Activated gamma-delta T cell (primary cell): Measurements from ENCODE around the gene ZNF337.
"Not testable (repeated sequence)": the region's sequence is repeated elsewhere in the genome, so short reads cannot be mapped to it uniquely, and the experiment has no call there.

Experiments used
- DNase-seq: peaks from one replicate; lab custom pipeline; 2025; lab: John Stamatoyannopoulos, UW

Gene ZNF337

DNA sequence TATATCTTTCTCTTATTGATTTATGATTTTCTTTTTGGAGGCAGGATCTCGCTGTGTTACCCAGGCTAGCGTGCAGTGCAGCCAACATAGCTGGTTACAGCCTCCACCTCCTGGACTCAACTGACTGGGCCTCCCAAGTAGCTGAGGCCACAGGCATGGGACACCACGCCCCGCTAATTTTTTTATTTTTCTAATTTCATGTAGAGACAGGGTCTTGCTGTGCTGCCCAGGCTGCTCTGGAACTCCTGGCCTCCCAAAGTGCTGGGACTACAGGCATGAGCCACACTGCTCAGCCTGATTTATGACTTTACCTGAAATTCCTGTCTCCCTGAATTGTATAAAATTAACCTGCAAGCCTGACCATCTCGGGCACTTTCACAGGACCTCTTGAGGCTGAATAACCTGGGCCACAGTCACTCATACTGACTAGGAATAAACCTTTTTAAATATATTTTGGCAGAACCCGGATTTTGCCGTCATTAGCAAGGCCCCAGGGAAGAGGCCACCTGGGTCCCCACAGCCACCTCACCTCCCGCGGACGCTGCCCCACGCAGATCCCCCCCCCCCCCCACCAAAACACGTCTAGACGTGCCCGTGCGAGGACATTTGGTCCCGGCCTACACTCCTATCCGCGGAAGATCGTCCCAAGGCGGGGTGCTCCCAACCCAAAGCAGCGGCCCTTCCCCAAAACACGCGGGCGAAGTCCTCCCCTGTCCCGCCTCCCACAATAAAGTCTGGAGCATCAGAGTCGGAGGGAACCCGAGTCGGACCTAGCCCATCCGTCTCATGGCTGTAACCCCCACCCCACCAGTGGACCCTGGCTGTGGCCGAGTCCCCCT is 902 bp downstream of the ZNF337 start:
- no peak for DNase-seq

DNA sequence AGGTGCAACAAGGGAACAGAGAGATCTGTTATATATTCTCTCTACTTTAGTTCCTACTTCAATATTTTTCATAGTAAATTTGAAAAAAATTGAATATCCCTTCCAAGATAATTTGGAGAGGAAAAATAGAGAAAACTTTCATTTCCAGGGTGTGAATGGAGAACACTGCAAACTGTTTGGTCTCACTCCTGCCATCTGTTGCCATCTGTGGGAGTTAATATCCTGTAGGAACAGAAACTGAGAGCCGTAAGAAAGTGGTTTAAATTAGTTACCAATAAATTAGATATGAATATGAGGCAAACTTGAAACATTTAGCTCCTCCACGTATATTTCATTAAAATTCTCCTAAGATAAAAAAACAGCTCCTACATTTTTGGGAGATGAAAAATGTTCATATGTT is 4.2 kb downstream of the ZNF337 start:
- DNase-seq = no peak

DNA sequence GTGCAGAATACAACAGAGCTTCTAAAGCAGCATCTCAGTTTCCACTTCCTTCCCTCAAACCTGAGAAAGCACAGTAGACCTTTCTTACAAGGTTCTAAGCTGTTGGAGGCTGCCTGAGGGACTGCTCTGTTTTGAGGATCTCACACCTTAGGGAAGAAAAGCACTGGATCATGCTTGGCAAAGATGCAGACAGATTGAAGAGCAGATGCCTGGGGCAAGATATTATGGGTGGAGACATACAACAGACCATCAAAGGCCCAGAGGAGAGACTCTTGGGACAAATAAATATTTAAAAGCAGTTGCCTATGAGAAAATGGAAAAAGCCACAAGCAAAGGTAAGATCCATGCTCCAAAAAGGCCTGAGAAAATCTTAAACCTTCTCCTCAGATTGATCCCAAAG is 6.2 kb downstream of the ZNF337 start:
- no peak for DNase-seq

DNA sequence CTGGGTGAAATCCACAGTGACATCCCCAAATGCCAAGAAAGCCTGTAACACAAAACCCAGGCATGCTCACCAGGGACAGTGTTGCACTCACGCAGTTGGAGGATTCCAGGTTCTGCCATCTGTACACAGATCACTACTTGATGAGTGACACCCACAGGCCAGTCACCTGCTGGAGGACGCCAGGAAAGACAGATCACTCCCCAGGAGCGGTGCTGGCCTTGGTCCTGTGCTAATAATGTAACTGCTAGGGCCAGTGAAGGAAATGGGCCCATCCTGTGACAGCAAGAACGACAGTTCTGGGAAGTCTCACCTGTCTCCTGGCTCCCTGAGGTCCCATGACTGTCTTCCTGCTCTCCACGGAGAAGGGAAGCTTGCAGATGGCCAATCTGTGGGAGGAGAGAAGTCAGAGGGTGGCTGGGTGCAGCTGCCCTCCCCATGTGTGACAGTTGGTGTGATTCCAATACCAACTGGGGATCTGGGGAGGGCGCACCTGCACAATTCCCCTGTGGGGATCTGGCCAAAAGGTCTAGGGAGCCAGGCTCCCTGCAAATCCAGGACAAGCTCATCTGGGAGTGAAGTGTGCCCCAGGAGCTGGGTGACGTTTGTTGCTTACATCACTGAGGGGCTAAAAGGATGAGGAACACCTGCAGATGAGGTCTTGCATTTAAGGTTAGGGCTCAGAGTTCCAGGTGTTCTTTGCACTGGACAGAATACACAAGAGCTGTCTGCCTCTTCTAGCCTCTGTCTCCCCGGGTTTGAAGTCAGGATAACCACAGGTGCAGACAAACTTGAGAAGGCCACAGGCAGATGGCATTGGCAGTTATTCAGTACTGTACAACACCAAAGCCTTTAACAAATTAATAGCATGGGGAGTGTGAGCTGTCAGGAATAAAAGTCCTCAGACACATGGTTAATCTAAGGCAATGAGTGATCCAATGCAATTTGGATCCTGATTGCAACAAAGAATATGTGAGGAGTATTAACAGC is 10.3 kb downstream of the ZNF337 start:
- DNase-seq = no peak

DNA sequence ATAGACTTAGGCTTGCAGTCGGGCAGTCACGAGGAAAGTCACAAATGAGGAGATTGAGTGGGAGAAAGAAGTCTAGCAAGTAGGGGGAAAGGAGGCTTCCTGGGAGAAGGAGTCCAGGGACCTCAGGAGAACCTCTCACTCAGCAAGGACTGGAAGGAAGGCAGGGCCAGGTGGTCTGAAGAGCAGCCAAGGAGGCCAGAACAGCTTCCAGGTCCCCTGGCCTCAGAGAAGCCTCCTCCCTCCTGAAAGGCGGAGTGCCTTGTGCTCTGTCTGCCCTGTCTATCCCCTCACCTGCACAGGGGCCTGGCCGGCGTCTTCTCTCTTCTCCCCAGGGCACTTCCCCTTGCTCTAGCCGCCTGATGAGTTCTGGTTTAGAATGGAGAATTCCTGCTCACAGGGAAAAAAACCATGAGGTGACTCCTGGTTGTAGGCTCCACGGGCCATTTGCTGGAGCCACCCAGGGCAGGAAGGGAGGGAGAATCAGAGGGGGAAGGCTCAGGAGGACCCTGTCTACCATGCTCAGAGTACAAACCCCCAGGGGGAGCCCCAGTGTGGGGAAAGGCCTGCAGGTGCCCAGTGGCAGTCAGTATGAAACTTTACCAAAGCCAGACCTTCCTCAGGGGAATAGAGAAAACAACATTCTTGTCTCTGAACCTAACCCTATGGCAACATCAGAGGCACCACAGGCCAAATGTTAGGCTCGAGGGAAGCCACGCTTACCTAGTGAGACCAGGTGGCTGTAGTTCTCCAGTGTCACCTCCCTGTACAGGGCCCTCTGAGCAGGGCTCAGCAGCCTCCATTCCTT is 11.2 kb downstream of the ZNF337 start:
- DNase-seq = no peak

DNA sequence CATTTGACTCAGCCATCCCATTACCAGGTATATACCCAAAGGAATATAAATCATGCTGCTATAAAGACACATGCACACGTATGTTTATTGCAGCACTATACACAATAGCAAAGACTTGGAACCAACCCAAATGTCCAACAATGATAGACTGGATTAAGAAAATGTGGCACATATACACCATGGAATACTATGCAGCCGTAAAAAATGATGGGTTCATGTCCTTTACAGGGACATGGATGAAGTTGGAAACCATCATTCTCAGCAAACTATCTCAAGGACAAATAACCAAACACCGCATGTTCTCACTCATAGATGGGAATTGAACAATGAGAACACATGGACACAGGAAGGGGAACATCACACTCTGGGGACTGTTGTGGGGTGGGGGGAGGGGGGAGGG is 12.8 kb downstream of the ZNF337 start:
- not testable (repeated sequence) for DNase-seq

DNA sequence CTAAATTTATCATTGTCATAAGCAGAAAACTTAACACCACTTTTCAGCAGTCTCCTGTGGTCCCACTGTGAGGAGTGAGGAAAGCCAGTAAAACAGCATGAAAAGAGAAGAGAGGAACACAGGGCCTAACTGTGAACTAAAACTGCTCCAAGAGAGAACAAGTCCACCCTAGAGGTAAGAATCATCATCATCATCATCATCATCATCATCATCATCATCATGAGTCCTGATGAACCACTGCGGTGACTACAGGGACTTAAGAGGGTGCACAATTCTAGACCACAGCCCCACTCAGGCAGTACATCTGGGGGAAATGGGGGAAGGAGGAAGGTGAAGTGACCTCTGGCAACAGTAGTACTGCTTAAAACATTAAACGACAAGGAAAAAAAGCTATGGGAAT is 13.6 kb downstream of the ZNF337 start:
- no peak for DNase-seq

DNA sequence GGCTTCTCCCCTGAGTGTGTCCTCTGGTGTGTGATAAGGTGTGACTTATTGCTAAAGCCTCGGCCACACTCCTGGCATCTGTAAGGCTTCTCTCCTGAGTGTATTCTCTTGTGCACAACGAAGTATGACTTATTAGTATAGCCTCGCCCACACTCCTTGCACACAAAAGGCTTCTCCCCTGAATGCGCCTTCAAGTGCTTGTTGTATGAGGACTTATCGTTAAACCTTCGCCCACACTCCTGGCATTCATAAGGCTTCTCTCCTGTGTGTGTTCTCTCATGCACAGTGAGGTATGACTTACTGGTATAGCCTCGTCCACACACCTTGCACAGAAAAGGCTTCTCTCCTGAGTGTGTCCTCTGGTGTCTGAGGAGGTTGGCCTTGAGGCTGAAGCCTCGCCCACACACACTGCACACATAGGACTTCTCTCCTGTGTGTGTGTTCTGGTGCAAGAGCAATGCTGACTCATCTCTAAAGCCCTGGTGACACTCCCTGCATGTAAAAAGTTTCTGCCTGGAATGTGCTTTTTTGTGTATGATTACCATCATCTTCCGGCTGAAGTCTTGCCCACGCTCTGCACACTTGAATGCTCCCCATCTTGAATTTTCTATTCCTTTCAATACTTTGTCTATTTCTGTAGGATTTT is 20.4 kb downstream of the ZNF337 start:
- no peak for DNase-seq

DNA sequence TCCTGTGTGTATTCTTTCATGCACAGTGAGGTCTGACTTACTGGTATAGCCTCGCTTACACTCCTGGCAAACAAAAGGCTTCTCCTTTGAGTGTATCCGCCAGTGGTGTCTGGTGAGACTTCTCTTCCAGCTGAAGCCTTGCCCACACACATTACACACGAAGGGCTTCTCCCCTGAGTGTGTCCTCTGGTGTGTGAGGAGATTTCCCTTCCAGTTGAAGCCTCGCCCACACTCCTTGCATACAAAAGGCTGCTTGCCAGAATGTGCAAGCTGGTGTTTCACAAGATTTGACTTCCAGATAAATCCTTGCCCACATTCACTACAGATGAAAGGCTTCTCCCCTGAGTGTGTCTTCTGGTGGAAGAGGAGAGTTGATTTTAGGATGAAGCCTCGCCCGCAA is 21.5 kb downstream of the ZNF337 start:
- no peak for DNase-seq

DNA sequence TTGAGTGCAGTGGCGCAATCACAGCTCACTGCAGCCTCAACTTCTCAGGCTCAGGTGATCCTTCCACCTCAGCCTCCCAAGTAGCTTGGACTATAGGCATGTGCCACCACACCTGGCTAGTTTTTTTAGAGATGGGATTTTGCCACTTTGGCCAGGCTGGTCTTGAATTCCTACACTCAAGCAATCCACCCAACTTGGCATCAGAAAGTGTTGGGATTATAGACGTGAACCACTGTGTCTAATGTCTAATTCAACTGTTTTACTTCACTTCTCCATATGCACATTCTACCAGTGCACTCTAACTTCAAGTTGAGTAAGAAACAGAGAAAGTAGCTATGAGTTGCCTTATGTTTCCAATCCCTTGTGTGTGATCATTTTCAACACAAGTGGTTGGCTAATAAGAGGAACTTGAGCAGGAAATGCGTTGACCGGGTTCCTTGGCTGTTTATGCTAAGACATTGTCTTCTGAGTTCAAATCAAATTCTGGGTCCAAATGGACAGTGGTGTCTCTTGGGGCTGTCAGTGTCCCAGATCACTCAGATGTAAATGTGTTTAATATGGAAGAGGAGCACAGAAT is 23.9 kb downstream of the ZNF337 start:
- DNase-seq = no peak

DNA sequence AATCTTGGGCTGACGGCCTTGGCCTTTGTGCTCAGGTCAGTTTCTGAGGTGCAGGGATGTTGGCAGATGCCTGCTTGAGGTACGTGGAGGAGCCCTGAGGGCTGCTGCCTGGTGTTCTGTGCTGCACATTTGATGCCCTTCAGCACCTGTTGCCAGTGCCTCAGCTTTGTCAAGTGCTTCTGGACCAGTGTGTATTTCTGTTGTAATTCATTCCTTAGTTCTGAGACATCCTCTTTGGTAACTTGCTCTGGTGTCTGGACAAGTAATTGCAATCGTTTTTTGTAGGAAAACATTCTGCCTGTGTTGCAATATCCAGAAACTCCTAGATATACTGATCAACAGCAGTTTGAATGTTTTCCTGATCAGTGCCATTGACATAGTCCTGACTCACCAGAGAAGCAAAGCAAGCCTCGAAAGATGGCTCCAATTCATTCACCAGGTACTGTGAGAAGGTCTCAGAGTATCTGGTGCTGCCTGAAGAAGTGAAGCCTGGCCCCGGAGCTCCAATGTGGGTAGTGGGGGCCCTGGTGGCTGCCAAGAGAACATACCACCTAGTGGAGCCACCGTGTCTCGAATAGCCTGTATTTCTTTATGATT is 26.7 kb downstream of the ZNF337 start:
- DNase-seq = no peak

DNA sequence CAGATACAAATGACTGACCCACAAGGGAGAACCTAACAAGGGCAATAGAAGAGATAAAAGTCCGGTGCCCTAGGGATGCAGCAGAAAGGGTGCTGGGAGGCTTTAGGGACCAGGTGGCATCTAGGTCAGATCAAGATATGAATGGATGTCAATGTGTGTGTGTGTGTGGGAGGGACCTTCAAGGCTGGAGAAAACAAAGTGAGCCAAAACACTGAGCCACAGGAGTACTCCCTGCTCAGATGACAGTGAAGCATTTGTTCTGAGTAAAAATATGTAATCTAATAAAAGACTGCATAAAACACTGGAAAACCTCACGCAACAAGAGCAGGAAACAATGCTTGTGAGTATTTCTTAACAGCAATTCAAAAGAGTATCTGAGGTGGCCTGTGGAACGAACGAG is 28.2 kb downstream of the ZNF337 start:
- DNase-seq = no peak

DNA sequence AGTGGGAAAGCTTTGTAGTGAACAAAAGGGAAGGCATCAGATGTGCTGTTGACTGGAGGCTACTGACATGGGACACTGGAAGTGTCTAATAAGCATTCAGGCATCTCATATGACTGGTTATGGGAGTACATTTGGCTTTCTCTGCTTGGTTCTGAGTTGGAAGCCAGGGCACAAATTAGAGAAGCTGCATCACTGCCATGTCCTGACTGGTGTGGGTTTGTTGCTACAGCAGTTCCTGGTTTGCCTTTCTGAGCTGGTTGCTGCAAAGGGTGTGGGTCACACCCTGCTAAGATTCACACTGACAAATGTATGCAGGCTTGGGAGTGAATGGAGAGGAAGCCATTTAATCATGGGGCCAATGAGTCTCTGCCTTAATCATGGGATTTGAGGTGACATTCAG is 36.7 kb downstream of the ZNF337 start:
- DNase-seq = no peak

DNA sequence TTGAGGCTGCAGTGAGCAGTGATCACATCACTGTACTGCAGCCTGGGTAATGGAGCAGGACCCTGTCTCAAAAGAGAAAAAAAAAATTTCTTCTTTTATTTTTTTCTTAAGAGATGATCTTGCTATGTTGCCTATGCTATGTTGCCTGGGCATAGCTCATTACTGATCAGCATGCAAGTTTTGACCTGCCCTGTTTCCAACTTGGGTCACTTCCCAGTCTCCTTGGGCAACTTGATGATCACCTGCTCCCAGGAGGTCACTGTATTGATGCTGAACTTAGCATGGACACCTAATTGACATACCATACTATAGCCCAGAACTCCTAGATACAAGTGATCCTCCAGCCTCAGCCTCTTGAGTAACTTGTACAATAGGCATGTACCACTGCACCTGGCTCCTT is 42.2 kb downstream of the ZNF337 start:
- no peak for DNase-seq

DNA sequence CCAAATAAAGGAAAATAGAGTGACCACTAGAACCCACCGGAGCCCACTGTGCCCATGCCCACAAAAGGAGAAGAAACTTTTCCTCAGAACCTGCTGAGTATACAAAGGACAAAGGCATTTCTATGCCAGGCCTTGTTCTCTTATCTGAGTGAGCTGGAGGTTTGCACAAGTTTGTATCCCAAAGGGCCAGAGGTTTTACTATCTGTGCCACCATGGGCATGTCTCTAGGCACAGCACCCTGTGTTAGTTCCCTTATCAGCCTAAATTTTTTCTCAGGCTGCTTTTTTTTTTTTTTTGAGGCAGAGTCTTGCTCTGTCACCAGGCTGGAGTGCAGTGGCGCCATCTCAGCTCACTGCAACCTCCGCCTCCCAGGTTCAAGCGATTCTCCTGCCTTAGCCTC is 43.8 kb downstream of the ZNF337 start:
- not testable (repeated sequence) for DNase-seq

DNA sequence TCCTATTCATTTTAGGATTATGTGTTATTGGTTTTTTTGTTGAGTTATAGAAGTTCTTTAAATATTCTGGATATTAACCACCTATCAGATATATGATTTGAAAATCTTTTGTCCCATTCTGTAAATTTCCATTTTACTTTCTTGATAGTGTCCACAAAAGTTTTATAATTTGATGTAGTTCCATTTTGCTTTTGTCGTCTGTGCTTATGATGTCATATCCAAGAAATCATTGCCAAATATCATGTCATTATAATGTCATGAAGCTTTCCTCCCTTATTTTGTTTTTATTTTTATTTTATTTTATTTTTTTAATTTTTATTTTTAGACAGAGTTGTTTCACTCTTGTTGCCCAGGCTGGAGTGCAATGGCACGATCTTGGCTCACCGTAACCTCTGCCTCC is 51.8 kb downstream of the ZNF337 start:
- DNase-seq = no peak

DNA sequence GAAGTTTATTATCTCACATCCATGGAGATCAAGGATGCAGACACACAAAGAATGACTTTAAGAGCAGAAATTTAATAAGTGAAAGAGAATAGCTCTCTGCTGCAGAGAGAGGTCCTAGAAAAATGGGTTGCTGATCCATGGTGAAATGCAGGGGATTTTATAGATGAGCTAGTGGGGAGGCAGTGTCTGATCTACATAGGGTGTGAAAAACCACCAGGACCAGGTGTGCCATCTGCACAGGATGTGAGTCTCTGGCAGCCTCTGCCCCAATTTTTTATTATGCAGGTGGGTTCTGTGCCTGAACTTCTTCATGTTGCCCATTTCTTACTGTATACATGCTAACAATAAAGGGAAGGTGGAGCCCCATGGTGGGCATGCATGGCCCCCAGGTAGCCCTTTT is 52.9 kb downstream of the ZNF337 start:
- DNase-seq = no peak

DNA sequence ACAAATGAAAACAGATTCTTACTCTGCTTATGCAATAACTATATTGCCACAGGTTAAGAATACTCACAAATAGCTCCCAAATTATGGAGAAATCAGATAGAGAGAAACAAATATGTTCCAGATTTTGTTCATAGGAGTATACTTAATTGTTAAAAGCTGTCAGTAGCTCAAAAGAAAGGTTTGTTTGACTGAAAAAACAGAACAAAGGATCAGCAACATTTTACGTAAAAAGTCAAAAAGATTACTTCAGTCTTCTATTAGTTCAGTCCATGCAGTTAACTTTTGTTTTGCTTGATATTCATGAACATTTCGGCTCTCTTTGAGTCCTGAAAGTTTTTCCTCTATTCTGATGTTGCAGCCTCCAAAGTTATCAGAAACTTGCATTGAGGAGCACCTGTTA is 59.4 kb downstream of the ZNF337 start:
- no peak for DNase-seq

DNA sequence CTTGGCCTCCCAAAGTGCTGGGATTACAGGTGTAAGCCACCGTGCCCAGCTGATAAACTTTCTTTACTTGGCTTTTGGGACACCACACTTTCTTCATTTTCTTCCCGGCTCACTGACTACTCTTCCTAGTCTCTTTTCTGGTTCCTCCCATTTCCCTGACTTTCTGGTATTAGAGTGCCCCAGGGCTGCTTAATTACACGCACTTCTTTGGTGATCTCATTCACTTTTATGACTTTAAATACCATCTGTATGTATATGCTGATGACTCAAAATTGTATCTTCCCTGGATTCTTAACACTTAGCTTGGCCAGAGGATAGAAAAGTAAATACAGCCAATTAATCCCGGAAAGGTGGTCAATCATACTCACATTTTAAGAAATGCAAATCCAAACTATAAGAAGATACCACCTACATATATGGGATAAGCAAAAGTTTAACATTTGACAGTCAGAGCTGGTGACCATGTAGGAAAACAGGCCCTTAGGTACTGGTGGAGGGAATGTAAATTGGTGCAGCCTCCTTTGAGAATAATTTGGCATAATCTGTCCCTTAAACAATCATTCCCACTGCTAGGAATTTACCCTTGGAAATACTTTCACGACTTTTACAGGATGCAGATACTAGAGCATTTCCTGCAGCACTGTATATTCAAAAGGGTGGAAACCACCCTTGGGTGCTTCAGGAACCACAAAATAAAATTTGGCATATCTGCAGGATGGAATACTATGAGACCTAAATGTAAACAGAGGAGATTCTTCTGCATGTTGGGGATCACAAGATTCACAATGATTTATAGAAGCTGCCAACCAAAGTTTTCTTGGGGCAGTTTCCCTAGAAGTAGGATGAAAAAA is 63.5 kb downstream of the ZNF337 start:
- DNase-seq = no peak

DNA sequence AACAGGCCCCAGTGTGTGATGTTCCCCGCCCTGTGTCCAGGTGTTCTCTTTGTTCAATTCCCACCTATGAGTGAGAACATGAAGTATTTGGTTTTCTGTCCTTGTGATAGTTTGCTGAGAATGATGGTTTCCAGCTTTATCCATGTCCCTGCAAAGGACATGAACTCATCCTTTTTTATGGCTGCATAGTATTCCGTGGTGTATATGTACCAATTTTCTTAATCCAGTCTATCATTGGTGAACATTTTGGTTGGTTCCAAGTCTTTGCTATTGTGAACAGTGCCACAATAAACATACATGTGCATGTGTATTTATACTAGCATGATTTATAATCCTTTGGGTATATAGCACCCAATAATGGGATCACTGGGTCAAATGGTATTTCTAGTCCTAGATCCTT is 66.0 kb downstream of the ZNF337 start:
- DNase-seq = not testable (repeated sequence)
